GM18868 (cell line): ENCODE data around the gene BMP2K.
A peak's percentile ranks its signal among the peaks of the same experiment; 100 is the strongest.

Source experiments
- ATAC-seq: cut with Tn5 transposase; IDR thresholded peaks from one replicate; pipeline ENCODE4 v1.9.1; 2021; ENCODE audit warnings: mild to moderate bottlenecking, moderate library complexity; ENCODE audit not compliant: unreplicated experiment

BMP2K gene

GRCh38 chr4:78763763-78764387 is 12.3 kb upstream of the BMP2K start:
- ATAC-seq = no peak

DNA sequence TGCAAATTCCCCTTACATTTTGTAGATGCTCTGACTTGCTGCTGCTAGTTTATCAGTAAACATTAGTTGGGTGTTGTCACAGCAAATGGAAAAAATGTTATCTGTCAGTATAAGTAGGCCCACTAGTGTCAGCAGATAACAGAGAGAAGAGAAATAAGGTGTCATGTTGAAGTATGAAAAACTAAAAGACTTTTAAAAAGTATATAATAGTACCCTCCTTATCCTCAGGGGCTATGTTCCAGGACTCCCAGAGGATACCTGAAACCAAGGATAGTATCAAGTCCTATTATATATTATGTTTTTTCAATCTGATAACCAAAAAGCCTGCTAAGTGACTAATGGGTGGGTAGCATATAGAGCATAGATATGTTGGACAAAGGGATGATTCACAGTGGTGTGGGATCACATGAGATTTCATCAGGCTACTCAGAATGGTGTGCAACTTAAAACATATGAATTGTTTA is 11.6 kb upstream of the BMP2K start:
- ATAC-seq = no peak

- ATAC-seq = no peak
Observed at GRCh38 chr4:78765432-78766006, 10.6 kb upstream of the BMP2K start.

DNA sequence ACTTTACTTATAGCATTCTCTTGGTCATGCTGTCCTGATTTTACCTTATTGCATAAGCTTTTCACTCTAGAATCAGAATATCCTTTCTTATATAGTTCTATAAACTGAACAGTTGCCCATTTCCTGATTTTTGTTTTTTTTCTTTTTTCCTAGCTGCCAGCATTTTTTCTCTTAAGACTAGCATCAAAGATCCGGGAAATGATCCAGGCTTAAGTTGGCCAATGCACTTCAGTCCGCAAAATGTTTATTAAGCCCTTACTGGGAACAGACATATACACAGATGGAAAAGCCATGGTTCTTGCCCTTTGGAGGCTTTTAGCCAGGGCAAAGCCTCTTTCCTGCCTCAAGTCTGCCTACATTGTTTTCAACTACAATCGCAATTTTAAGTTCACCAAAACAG is 10.1 kb upstream of the BMP2K start:
- no peak for ATAC-seq

DNA sequence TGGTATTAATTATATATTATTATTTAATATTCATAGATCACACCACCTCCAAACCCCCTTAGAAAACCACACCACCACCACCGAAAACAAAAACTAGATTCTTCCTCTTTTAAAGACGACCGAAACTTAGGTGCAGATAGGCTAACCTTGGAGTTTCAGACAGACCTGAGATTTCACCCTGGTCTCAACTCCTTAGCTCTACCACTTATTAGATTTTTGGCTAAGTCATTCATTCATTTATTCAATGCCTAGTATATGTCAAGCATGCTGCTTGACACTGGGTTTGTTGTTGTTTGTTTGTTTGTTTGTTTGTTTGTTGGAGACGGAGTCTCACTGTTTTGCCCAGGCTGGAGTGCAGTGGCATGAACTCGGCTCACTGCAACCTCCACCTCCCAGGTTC is 9.5 kb upstream of the BMP2K start:
- peak; percentile 91 for ATAC-seq

GRCh38 chr4:78767350-78767749 is 8.8 kb upstream of the BMP2K start:
- peak; percentile 71 for ATAC-seq

GRCh38 chr4:78768452-78769180 is 7.5 kb upstream of the BMP2K start:
- ATAC-seq = no peak

DNA sequence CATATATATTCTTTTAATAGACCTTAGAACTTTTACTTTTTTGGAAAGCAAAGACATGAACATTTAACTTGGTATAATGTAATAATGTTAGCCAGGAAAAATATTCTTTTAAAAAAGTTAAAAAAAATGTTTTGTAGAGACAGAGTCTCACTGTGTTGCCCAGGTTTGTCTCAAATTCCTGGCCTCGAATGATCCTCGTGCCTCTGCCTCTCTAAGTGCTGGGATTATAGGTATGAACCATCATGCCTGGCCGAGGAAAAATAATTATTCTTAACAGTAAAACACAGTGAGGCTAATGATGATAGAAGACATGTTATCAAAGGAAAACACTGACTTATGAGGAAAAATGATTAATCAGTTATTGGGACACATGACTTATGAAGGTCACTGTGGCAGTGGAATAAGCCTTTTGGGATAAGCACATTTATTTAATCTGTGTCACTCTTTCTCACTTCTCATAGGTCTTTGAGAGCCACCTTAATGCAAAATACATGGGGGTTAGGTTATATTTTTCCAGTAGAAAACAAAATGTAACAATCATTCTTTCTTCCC is 6.0 kb upstream of the BMP2K start:
- ATAC-seq = no peak

DNA sequence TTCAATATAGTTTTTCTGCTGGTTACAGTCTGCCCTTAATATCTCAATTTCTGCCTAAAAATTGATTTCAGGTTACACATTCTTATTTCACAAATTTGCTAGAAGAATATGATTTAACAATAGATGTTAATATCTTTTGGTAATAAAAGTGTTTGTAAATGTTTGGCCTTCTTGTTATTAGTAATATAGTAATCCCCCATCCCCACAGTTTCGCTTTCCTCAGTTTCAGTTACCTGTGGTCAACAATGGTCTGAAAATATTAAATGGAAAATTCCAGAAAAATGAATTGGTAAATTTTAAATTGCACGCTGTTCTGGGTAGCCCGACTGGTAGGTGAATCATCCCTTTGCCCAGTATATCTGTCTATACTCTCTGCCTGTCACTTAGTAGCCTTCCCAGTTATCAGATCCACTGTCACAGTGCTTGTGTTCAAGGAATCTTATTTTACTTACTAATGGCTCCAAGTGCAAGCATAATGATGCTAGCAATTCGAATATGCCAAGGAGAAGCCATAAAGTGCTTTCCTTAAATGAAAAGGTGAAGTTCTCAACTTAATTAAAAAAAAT is 3.5 kb upstream of the BMP2K start:
- no peak for ATAC-seq

DNA sequence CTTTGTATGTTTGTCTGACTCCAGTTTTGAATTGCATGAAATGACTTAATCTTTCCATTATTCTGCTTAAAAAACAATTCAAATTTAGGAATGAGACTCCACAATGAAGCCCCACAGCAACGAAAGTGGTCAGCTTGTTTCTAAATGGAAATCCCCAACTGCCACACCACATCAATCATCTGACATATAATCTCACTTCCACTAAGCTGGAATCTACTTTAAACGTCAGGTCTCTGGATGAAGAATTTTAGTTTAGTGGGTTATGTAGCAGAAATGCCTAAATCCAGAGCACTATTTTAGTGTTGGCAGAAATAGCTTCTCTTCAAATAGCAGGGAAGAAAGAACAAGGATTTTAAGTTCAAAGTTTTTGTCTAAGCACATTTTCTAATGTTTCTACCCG is 1.7 kb upstream of the BMP2K start:
- ATAC-seq = no peak

DNA sequence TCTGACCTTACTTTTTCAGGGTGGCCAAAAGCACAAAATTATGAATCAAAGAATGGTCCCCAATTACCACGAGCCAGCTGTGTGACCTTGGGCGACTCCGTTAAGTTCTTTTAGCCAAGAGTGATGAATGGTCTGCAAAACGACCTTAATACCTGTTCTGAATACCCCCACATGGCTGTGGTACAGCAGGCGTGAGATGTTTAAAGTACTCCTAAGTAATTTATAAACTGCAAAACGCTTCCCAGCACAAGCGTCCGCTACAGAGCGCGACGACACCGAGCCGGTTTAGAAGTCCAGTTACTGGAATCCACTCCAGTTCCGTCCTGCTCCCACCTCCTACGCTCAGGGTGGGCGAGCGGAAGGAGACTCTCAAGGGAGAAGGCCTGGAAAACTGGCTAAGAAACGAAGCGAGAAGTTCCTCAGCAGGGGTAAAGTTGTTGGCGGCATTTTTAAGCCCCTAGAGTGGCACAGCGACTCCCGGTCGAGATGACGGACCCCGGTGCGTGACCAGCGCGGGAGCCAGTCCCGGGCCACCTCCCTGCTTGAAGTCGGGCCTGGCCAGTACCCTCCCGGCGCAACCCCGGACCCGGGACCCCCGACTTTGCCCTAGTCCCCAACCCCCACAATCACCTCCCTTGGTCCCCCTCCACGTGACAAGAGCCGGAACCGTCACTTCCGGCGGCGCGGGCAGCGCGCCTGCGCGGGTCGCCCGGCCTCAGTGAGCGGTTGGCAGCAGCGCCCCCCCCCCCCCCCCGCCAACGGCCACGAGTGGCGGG is 659 bp upstream of the BMP2K start:
- ATAC-seq = peak; percentile 57

DNA sequence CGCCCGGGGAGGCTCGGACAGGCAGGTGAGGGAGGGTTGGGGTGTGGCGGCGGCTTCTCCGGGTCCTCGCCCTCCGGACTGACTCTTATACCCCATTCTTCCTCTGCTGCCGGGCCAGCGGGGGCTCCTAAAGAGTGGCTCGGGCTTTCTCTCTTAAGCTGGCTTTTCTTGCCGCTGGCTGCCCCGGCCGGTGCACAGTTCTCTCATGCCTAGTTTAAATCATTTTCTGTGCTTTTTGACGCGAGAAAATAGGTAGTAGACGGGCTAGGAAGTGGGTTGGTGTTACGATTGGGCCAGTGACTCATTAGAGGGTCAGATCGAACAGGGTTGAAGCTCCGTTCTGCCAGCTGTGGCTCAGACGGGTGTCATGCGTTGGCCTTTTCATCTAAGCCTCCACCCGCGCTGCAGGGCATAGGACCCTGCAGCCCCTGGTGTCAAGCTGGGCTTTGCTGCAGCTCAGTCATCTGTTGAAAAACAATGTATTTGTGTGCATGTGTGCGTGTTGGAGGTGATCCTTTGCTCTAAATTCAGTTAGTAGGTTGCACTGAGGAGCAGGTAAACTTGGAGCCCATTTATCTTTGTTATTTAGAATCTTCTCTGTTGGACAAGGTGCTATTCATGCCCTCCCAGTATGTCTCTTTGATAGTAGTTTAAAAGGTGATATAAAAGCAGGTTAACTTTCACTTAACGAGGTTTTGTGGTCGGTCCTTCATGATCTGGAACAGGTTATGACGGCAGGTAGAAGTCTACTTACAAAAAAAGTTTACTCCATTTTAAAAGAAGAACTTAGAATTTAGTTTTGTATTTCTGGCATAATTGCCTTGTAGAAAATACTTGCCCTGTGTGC is 802 bp downstream of the BMP2K start:
- peak; percentile 22 for ATAC-seq

- no peak for ATAC-seq
Observed at GRCh38 chr4:78777576-78777940, 1.4 kb downstream of the BMP2K start.

- ATAC-seq = no peak
Observed at GRCh38 chr4:78778530-78778929, 2.4 kb downstream of the BMP2K start.

DNA sequence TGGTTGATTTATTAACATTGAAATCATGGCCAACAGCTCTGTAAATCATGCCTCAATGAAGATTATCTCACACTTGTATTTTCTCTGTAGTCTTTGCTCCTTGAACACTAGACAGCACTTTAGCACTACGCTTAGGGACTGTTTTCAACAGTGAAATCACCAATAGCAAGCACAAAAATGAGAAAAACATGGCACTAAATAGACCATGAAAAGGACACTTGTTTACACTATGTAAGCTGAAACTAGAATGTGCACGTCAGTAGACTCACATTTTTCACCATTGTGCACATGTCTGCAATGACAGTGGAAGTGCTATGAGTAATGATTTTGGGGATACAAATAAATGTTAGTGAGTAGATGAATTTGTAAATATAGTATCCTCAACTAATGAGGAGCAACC is 3.1 kb downstream of the BMP2K start:
- ATAC-seq = peak; percentile 17

GRCh38 chr4:78780093-78780492 is 3.9 kb downstream of the BMP2K start:
- ATAC-seq = no peak

DNA sequence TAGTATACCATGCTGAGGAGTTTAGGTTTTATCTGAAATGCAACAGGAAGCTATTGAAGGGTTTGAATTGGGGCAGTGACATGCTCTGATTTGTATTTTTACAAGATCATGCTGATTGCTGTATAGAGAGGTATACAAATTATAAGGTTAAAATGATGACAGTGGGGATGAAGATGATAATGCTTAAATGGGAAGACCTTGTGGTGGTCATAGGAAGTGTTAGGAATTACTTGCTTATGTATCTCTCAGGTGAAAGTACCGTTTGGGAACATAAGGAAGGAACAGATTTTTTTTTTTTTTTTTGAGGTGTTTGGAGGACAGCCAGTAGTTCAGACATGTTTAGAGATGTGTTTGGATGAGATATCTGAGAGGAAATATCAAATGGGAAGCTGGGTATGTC is 5.0 kb downstream of the BMP2K start:
- ATAC-seq = no peak

GRCh38 chr4:78781924-78782323 is 5.8 kb downstream of the BMP2K start:
- ATAC-seq = no peak

DNA sequence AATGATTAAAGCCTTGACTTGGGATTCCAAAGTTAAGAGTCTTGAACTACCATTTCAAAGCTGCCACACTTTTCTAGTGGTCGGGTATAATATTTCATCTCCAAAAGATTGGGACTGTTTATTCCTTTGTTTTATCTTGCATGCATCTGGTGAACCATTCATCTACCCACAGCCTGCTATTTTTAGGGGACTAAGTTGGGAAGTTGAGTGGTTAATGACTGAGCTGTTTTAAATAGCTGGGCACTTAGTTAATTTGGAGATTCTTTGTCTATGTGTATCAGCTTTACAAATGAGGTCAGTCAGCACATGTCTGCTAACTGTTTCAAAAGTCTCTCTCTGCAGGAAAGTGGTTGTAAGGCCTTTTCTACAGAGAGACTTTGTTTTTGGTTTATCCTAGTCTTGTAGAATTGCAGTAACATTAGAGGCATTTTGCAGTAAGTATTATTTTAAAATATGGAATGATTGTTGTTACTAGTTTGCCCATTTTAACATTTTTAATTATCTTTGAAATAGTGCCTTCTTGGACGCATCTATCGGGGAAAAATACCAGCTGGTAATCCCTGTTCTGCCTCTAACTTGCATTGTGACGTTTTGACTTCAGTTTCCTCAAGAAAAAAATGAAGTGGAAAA is 8.2 kb downstream of the BMP2K start:
- ATAC-seq = no peak
